ENCODE data around the gene ABCC5.

ABCC5 gene

GRCh38 chr3:183918178-183918577 is 99.5 kb downstream of the ABCC5 start:
- DNase-seq, result no peak

GRCh38 chr3:183917776-183918175 is 99.9 kb downstream of the ABCC5 start:
- DNase-seq, result no peak

- no peak for DNase-seq
These were observed 102.8 kb downstream of the ABCC5 start for GRCh38 chr3:183914856-183915255.

- no peak for DNase-seq
These were observed 104.1 kb downstream of the ABCC5 start for GRCh38 chr3:183913580-183913920.

- DNase-seq, result no peak
These were observed 104.6 kb downstream of the ABCC5 start for GRCh38 chr3:183912895-183913579.

- DNase-seq, result no peak
These were observed 105.7 kb downstream of the ABCC5 start for GRCh38 chr3:183911763-183912506.

- DNase-seq, result no peak
These were observed 106.6 kb downstream of the ABCC5 start for GRCh38 chr3:183911087-183911486.

GRCh38 chr3:183909030-183909600 is 108.6 kb downstream of the ABCC5 start:
- DNase-seq, result no peak

GRCh38 chr3:183907911-183908331 is 109.8 kb downstream of the ABCC5 start:
- no peak for DNase-seq

- no peak for DNase-seq
These were observed 110.5 kb downstream of the ABCC5 start for GRCh38 chr3:183907176-183907575.

- no peak for DNase-seq
These were observed 111.3 kb downstream of the ABCC5 start for GRCh38 chr3:183906234-183906921.

- no peak for DNase-seq
These were observed 112.6 kb downstream of the ABCC5 start for GRCh38 chr3:183904833-183905780.

- DNase-seq, result no peak
These were observed 119.7 kb downstream of the ABCC5 start for GRCh38 chr3:183898028-183898431.

GRCh38 chr3:183897606-183898005 is 120.1 kb downstream of the ABCC5 start:
- no peak for DNase-seq

GRCh38 chr3:183896610-183897009 is 121.1 kb downstream of the ABCC5 start:
- no peak for DNase-seq

- DNase-seq, result no peak
These were observed 121.5 kb downstream of the ABCC5 start for GRCh38 chr3:183896184-183896583.

GRCh38 chr3:183895774-183896173 is 121.9 kb downstream of the ABCC5 start:
- DNase-seq, result no peak

- no peak for DNase-seq
These were observed 122.4 kb downstream of the ABCC5 start for GRCh38 chr3:183895296-183895695.

- DNase-seq, result no peak
These were observed 125.0 kb downstream of the ABCC5 start for GRCh38 chr3:183892610-183893214.

- no peak for DNase-seq
These were observed 131.9 kb downstream of the ABCC5 start for GRCh38 chr3:183885766-183886165.

GRCh38 chr3:183884427-183885296 is 133.0 kb downstream of the ABCC5 start, which contains the start of gene PARL:
Gene PARL, minus strand, starts transcription at chr3:183884880. Its CDS starts 34 bp downstream, at chr3:183884846.
- peak; percentile 81 for DNase-seq
